Keratinocyte (primary cell): ENCODE results near the gene ARVCF.

Source experiments
- CTCF ChIP-seq, 3 experiments: IDR thresholded peaks in 1 of 3; conservative IDR thresholded peaks in 1 of 3; optimal IDR thresholded peaks in 1 of 3; 2 replicates in 2 of 3; 3 replicates in 1 of 3; pipeline versions ENCODE3 to v1.5.1; 2011; ENCODE audit warnings: low read length in 3 of 3, mild to moderate bottlenecking in 3 of 3, moderate library complexity in 2 of 3, control low read depth in 1 of 3, inconsistent platforms in 1 of 3; ENCODE audit not compliant: insufficient read depth in 2 of 3; ENCODE audit errors: extremely low read depth in 1 of 3
- EZH2 ChIP-seq: IDR thresholded peaks from one replicate; pipeline ENCODE4 v1.6.1; 2012; ENCODE audit warnings: inconsistent platforms, mild to moderate bottlenecking, low read length, moderate library complexity

GRCh38 chr22:20035375-20036083 lies 18.9 kb upstream of the ARVCF start:
- TF ChIP-seq CTCF (optimal IDR thresholded peaks at IDR 0.05 in 1 of 3, IDR thresholded peaks at IDR 0.05 in 1 of 3, conservative IDR thresholded peaks at IDR 0.05 in 1 of 3; ENCODE audit: extremely low read depth in 1 of 3, insufficient read depth in 2 of 3, low read length in 3 of 3) (no peak), EZH2 (no peak)
